ENCODE results near the gene MRPL19.

Gene MRPL19

DNA sequence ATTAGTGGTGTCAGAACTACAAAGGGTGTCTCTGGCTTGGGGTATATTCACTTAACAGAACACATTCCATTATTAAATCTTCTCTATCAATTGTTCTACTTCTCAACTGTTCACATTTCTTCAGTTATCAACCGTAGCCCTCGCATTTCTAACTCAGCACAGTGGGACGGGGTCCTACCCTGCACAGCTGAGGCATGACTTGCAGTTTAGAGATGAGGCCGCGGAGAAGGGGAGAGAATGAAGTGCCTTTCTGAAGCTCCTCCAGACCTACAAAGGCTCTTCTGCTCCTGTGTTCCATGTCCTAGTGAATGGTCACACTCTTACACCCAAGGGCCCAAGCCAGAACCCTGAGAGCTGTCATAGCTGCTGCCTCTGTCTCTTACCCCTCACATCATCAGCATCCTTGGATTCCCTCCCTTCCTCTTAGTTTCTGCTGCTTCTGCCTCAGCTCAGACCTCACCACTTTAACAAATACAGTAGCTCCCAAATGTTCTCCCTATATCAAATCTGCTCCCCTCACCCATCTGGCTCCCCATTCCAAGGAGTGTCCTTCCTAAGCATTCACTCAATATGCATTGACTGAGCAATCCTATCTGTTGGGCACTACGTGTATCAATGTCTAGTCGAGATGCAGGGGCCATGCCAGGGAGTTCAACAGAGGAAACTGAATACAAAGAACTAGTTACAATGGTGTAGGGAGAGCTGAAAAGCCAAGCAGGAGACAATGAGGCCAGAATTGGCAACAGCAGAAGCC lies 34.3 kb upstream of the MRPL19 start:
- TF ChIP-seq MYC (IDR thresholded peaks at IDR 0.05; ENCODE audit: low read depth, low read length), result no peak
- TF ChIP-seq POLR2A (IDR thresholded peaks at IDR 0.05; ENCODE audit: extremely low read depth, insufficient read length), result no peak
- TF ChIP-seq, protein P1, sequence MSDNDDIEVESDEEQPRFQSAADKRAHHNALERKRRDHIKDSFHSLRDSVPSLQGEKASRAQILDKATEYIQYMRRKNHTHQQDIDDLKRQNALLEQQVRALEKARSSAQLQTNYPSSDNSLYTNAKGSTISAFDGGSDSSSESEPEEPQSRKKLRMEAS (IDR thresholded peaks at IDR 0.05; ENCODE audit: low read depth, low read length), result no peak
- TF ChIP-seq, protein P2, sequence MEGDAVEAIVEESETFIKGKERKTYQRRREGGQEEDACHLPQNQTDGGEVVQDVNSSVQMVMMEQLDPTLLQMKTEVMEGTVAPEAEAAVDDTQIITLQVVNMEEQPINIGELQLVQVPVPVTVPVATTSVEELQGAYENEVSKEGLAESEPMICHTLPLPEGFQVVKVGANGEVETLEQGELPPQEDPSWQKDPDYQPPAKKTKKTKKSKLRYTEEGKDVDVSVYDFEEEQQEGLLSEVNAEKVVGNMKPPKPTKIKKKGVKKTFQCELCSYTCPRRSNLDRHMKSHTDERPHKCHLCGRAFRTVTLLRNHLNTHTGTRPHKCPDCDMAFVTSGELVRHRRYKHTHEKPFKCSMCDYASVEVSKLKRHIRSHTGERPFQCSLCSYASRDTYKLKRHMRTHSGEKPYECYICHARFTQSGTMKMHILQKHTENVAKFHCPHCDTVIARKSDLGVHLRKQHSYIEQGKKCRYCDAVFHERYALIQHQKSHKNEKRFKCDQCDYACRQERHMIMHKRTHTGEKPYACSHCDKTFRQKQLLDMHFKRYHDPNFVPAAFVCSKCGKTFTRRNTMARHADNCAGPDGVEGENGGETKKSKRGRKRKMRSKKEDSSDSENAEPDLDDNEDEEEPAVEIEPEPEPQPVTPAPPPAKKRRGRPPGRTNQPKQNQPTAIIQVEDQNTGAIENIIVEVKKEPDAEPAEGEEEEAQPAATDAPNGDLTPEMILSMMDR (IDR thresholded peaks at IDR 0.05; ENCODE audit: low read depth, low read length), result no peak
- DNase-seq (ENCODE audit: low read depth), result no peak
- H3K4me3 ChIP-seq (ENCODE audit: low read depth, low read length), result no peak overlapping the region

DNA sequence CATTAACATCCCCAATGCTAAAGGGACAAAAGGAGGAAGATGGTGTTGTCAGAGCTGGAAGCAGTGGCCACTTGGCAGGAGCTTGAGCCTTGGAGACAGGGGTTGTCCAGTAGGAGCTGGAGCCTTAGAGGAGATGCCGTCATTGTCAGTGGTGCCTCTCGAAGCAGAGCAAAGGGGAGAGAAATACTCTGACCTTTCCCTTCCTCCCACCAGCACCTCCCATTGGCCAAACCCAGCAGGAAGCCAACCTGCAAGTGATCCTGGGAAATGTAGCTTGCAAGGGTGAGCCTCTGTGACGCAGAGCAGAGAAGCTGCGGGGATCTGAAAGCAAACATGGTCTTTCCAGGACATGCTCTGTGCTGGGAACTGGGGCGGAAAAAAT lies 33.7 kb upstream of the MRPL19 start:
- no peak for DNase-seq (ENCODE audit: low read depth)
- TF ChIP-seq MYC (IDR thresholded peaks at IDR 0.05; ENCODE audit: low read depth, low read length) (no peak), POLR2A (IDR thresholded peaks at IDR 0.05; ENCODE audit: extremely low read depth, insufficient read length) (no peak)
- TF ChIP-seq, protein P2 (IDR thresholded peaks at IDR 0.05; ENCODE audit: low read depth, low read length), result no peak
- TF ChIP-seq, protein P1 (IDR thresholded peaks at IDR 0.05; ENCODE audit: low read depth, low read length), result no peak
- no peak overlapping the region for H3K4me3 ChIP-seq (ENCODE audit: low read depth, low read length)

DNA sequence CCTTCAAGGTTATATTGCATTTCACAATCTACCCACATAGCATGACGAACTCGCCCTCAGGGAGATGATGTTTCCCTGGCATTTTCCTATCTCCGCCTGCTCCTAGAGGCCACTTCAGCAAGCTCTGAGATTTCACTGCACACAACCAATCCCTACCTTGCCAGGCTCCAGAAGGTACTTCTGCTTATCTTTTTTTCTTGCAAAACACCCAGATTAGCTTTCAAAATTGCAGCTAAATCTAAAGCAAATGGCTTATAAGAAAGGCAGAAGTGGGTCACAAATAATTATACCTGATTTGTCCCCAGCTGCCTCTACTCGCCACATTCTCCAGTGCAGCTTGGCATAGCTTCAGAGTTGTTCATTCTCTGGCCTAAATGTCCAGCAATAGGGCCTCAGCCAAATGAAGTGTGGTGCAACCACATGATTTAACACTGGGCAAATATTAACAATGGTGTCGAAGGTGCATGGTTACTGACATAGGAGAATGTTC lies 32.4 kb upstream of the MRPL19 start:
- no peak overlapping the region for H3K4me3 ChIP-seq (ENCODE audit: low read depth, low read length)
- TF ChIP-seq POLR2A (IDR thresholded peaks at IDR 0.05; ENCODE audit: extremely low read depth, insufficient read length) (no peak), MYC (IDR thresholded peaks at IDR 0.05; ENCODE audit: low read depth, low read length) (no peak)
- TF ChIP-seq, protein P2 (IDR thresholded peaks at IDR 0.05; ENCODE audit: low read depth, low read length), result no peak
- TF ChIP-seq, protein P1 (IDR thresholded peaks at IDR 0.05; ENCODE audit: low read depth, low read length), result no peak
- no peak for DNase-seq (ENCODE audit: low read depth)

DNA sequence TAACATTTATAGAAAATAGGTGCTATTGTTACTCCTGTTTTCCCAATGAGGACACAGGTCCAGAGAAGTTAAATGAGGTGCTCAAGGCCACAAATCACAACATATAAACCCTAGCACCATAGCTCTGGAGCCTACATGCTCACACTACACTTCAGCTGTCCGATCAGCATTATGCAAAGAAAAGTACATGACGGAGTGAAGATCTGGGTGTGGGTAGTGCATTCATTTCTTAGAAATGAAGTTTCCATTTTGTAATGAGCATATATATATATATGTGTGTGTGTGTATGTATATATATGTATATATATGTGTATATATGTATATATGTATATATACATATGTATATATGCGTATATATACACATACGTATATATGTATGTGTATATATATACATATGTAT lies 30.2 kb upstream of the MRPL19 start:
- TF ChIP-seq, protein P2 (IDR thresholded peaks at IDR 0.05; ENCODE audit: low read depth, low read length), result no peak
- TF ChIP-seq MYC (IDR thresholded peaks at IDR 0.05; ENCODE audit: low read depth, low read length), result no peak
- no peak for TF ChIP-seq POLR2A (IDR thresholded peaks at IDR 0.05; ENCODE audit: extremely low read depth, insufficient read length)
- TF ChIP-seq, protein P1 (IDR thresholded peaks at IDR 0.05; ENCODE audit: low read depth, low read length), result no peak
- DNase-seq (ENCODE audit: low read depth), result no peak

DNA sequence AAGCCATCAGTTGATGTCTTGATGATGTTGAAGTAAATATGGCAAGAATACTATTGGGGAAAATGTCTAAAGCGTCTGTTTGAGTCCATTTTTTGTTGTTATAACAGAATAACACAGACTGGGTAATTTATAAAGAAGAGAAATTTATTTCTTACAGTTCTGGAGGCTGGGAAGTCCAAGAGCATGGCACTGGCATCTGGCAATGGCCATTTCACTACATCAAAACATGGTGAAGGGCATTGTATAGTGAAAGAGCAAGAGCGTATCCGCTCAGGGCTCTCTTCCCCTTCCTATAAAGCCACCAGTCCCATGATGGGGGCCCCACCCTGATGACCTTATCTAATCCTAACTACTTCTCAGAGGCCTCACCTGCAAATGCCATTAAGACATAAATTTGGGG lies 29.6 kb upstream of the MRPL19 start:
- DNase-seq (ENCODE audit: low read depth), result no peak
- no peak overlapping the region for H3K4me3 ChIP-seq (ENCODE audit: low read depth, low read length)
- TF ChIP-seq, protein P1 (IDR thresholded peaks at IDR 0.05; ENCODE audit: low read depth, low read length), result no peak

More for the DNA sequence above, 30.2 kb upstream of the MRPL19 start:
- H3K4me3 ChIP-seq (ENCODE audit: low read depth, low read length), result no peak overlapping the region

DNA sequence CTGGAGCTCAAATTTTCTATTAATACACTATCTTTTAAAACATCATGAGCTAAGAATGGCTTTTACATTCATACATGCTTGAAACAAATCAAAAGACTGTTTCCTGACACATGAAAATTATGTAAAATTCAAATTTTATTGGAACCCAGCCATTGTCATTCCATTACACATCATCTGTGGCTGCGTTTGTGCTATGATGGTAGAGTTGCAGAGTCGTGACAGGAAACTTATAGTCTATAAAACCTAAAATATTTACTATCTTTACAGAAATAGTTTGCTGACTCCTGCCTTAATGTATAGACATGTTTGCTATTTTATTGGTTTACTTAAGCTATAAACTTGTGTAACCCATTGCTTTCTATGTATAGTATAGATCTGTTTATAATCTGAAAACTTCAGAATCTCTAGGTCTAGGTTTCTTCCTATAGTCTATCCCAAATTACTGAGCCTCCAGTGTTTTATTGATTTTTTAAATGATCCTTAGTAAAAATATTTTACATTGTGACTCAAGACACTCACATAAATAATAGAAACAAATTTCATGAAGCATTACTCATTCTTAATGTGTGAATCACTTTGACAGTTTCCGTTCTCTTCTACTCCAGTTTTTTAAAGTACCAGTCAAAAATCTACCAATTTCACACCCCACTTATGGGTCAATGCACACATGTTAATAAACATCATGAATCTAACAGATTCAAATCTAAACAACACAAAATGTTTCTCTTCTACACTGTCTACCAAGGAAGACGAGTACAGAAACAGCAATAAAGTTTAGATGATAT lies 26.4 kb upstream of the MRPL19 start:
- no peak overlapping the region for H3K4me3 ChIP-seq (ENCODE audit: low read depth, low read length)
- DNase-seq (ENCODE audit: low read depth), result no peak
- TF ChIP-seq POLR2A (IDR thresholded peaks at IDR 0.05; ENCODE audit: extremely low read depth, insufficient read length), result no peak

Measured in NB4 (cell line).